Measurements from ENCODE around the gene CYB561D2. TPM values are rescaled to one million over a fixed set of nuclear protein-coding genes. Genes with fewer than 3 reads are reported as not detected.
A peak's percentile ranks its signal among the peaks of the same experiment; 100 is the strongest.

The CYB561D2 gene
- total RNA-seq, 1 experiment from 2014 or later: 9.5 TPM

GRCh38 chr3:50340448-50341329 lies 10.0 kb upstream of the CYB561D2 start, which contains the start of gene RASSF1:
Gene RASSF1, minus strand, starts transcription at chr3:50340836. Its CDS starts 31 bp downstream, at chr3:50340805.
- no peaks in the 10 kb centered on the region for H3K9me2 ChIP-seq (ENCODE audit: insufficient read depth)
- H3K4me2 ChIP-seq (ENCODE audit: low read length): peak within 1 kb of the TSS; percentile 95
- no peaks in the 10 kb centered on the region for H4K20me1 ChIP-seq (ENCODE audit: insufficient read depth)
- peaks cover 36% of the 10 kb centered on the region for H3K79me2 ChIP-seq (ENCODE audit: insufficient read depth, low read length)
- no TSS peak for BruUV-seq (replicated peaks)
- peaks cover 0 to 3% of the 10 kb centered on the region in 2 experiments; a peak in 1 of 4 replicates for H3K36me3 ChIP-seq (ENCODE audit: control insufficient read depth in 1 of 2, insufficient read depth in 2 of 2, low read length in 2 of 2)
- DNase-seq (ENCODE audit: low read depth, low spot score) (no peak), ATAC-seq (peak; percentile 55)
- peaks cover 28 to 59% of the 10 kb centered on the region in 2 experiments for H3K4me1 ChIP-seq (ENCODE audit: control insufficient read depth in 1 of 2, insufficient read depth in 2 of 2, low read length in 2 of 2)
- peak within 1 kb of the TSS; percentile 98 for H3K9ac ChIP-seq (ENCODE audit: low read length)
- no peak within 1 kb of the TSS for H2AFZ ChIP-seq (ENCODE audit: low read depth, low read length, poor library complexity, severe bottlenecking)
- peak within 1 kb of the TSS; percentile 62 to 89 for H3K4me3 ChIP-seq (replicated peaks in 1 of 2; ENCODE audit: low read depth in 1 of 2, low read length in 2 of 2)
- intact Hi-C loops (cut with micrococcal nuclease): no loop called here
- ChIA-PET RAD21 (ENCODE audit: low non-redundant PET in 1 of 2, low total read pairs in 2 of 2, uncharacterized antibody in 2 of 2, unreplicated experiment in 2 of 2) (interaction anchor here in 1 of 2 experiments (0.5 kb wide), 1 partner anchor 114 kb away, joined by 4 read pairs; no protein-coding TSS in a partner anchor), CTCF (interaction anchor here (0.8 to 1.1 kb wide), 3 partner anchors 10 to 19 kb away, joined by 4 to 6 read pairs (median 5); partner anchors contain the start of gene NPRL2), POLR2A (interaction anchor here (0.8 to 1.3 kb wide), 4 partner anchors 10 to 41 kb away, joined by 3 to 11 read pairs (median 4); partner anchors contain the start of genes CYB561D2, HYAL3, NAA80 and NPRL2)
- no peaks in the 10 kb centered on the region for H3K9me3 ChIP-seq (ENCODE audit: control insufficient read depth in 1 of 2, insufficient read depth in 1 of 2, low read depth in 1 of 2, low read length in 2 of 2)
- H3K27me3 ChIP-seq (ENCODE audit: insufficient read depth, low read length): no peaks in the 10 kb centered on the region
- peak within 1 kb of the TSS; percentile 82 for H3K27ac ChIP-seq (ENCODE audit: low read depth, low read length)
- TF ChIP-seq TCF7L2 (IDR thresholded peaks at IDR 0.05; ENCODE audit: borderline replicate concordance, extremely low read depth, insufficient read depth, insufficient read length): peak; percentile 6
- no peak for TF ChIP-seq FOSL1 (IDR thresholded peaks at IDR 0.05; ENCODE audit: low read depth)
- no peak for TF ChIP-seq EZH2phosphoT487 (IDR thresholded peaks at IDR 0.05; ENCODE audit: borderline replicate concordance)
- TF ChIP-seq ZFX (IDR thresholded peaks at IDR 0.05): peak; percentile 96
- TF ChIP-seq ELF1 (IDR thresholded peaks at IDR 0.05; ENCODE audit: borderline replicate concordance, low read depth): no peak
- TF ChIP-seq EGR1 (IDR thresholded peaks at IDR 0.05; ENCODE audit: low read depth): no peak
- no peak for TF ChIP-seq CEBPB (IDR thresholded peaks at IDR 0.05; ENCODE audit: low read depth)
- TF ChIP-seq CTCF (IDR thresholded peaks at IDR 0.05 in 2 of 3, conservative IDR thresholded peaks at IDR 0.05 in 1 of 3; ENCODE audit: borderline replicate concordance in 1 of 3, insufficient read depth in 1 of 3, low read depth in 2 of 3, low read length in 2 of 3): no peak
- no peak for TF ChIP-seq JUND (IDR thresholded peaks at IDR 0.05)
- TF ChIP-seq REST (IDR thresholded peaks at IDR 0.05; ENCODE audit: low read depth): no peak
- TF ChIP-seq SRF (IDR thresholded peaks at IDR 0.05; ENCODE audit: low read depth): no peak
- no peak for TF ChIP-seq ATF3 (IDR thresholded peaks at IDR 0.05)
- TF ChIP-seq SP1 (IDR thresholded peaks at IDR 0.05; ENCODE audit: low read depth): no peak
- no peak for TF ChIP-seq ZNF274 (IDR thresholded peaks at IDR 0.05; ENCODE audit: low read depth, low read length)
- no peak for TF ChIP-seq CBX3 (IDR thresholded peaks at IDR 0.05; ENCODE audit: low read depth)
- peak; percentile 81 for TF ChIP-seq POLR2A (IDR thresholded peaks at IDR 0.05; ENCODE audit: borderline replicate concordance, extremely low read depth, insufficient read depth, insufficient read length)
- no peak for TF ChIP-seq RAD21 (IDR thresholded peaks at IDR 0.05; ENCODE audit: low read depth)
- peak; percentile 20 for TF ChIP-seq YY1 (IDR thresholded peaks at IDR 0.05; ENCODE audit: extremely low read depth, insufficient replicate concordance, low read depth, low read length)
- TF ChIP-seq SIN3A (IDR thresholded peaks at IDR 0.05; ENCODE audit: low read depth): no peak
- TF ChIP-seq MAX (IDR thresholded peaks at IDR 0.05): no peak
- peak; percentile 85 for TF ChIP-seq POLR2AphosphoS5 (IDR thresholded peaks at IDR 0.05; ENCODE audit: low read depth, low read length)

Measured in HCT116 (cell line).